Activated naive CD4-positive, alpha-beta T cell treated with anti-CD3 and anti-CD28 coated beads for 36 hours (primary cell): ENCODE data around the gene MYRFL. TPM values are rescaled to one million over a fixed set of nuclear protein-coding genes. Genes with fewer than 3 reads are reported as not detected.
"Not testable (repeated sequence)": the region's sequence is repeated elsewhere in the genome, so short reads cannot be mapped to it uniquely, and the experiment has no call there.

ENCODE experiments used
- CTCF ChIA-PET: fragments of 350-600 bp; sonication (Branson Sonifier 250); formaldehyde crosslinking; loops from one replicate; lab custom pipeline; 2021; ENCODE audit warnings: antibody characterized with exemption; lab: Charles Lee
- DNase-seq: peaks from one replicate; pipeline ENCODE4 v3.0.0-alpha.2; 2020
- H3K27ac Mint-ChIP-seq: one replicate; pipeline ENCODE4 v1.8.0; 2021; ENCODE audit warnings: mild to moderate bottlenecking, mixed read lengths
- H3K27me3 Mint-ChIP-seq: one replicate; pipeline ENCODE4 v1.8.0; 2021; ENCODE audit warnings: low read depth, mixed read lengths
- H3K36me3 Mint-ChIP-seq: one replicate; pipeline ENCODE4 v1.8.0; 2021; ENCODE audit warnings: low read depth, mixed read lengths
- H3K4me1 Mint-ChIP-seq: one replicate; pipeline ENCODE4 v1.8.0; 2021; ENCODE audit warnings: low read depth, mixed read lengths
- H3K4me3 Mint-ChIP-seq: one replicate; pipeline ENCODE4 v1.8.0; 2021; ENCODE audit warnings: mild to moderate bottlenecking, moderate library complexity, mixed read lengths
- H3K9me3 Mint-ChIP-seq: one replicate; pipeline ENCODE4 v1.8.0; 2021; ENCODE audit warnings: mixed read lengths
- intact Hi-C: fragments of 100-400 bp; cut with micrococcal nuclease; formaldehyde crosslinking; loops from one replicate; pipeline ENCODE4 v1.15.1; 2023
- total RNA-seq, 2 experiments: library from RNA; stranded (reverse); gene quantifications; one replicate each; pipeline ENCODE4 v1.2.3, GENCODE V29; 2021

MYRFL gene
- total RNA-seq, 2 experiments from 2014 or later = not detected

GRCh38 chr12:69984241-69984640, 159.2 kb downstream of the MYRFL start:
- no peak for DNase-seq
- H3K27me3 Mint-ChIP-seq = peaks cover 3% of the 10 kb centered on the region
- no peaks in the 10 kb centered on the region for H3K36me3 Mint-ChIP-seq
- no peak overlapping the region for H3K27ac Mint-ChIP-seq
- intact Hi-C loops = no loop called here
- CTCF ChIA-PET = no interaction called here
- H3K4me3 Mint-ChIP-seq = no peak overlapping the region
- H3K4me1 Mint-ChIP-seq = no peaks in the 10 kb centered on the region
- no peaks in the 10 kb centered on the region for H3K9me3 Mint-ChIP-seq

- Mint-ChIP-seq H3K4me3 (no peak overlapping the region), H3K9me3 (no peaks in the 10 kb centered on the region), H3K36me3 (no peaks in the 10 kb centered on the region), H3K27ac (no peak overlapping the region), H3K4me1 (no peaks in the 10 kb centered on the region), H3K27me3 (peaks cover 3% of the 10 kb centered on the region)
- DNase-seq = peak; percentile 31
- intact Hi-C loops = no loop called here
- CTCF ChIA-PET = no interaction called here
Measured at GRCh38 chr12:69985656-69986055, 160.6 kb downstream of the MYRFL start.

- H3K9me3 Mint-ChIP-seq = no peaks in the 10 kb centered on the region
- H3K27me3 Mint-ChIP-seq = peaks cover 3% of the 10 kb centered on the region
- no peak overlapping the region for H3K27ac Mint-ChIP-seq
- intact Hi-C loops = no loop called here
- H3K36me3 Mint-ChIP-seq = no peaks in the 10 kb centered on the region
- no peak overlapping the region for H3K4me3 Mint-ChIP-seq
- CTCF ChIA-PET = no interaction called here
- no peaks in the 10 kb centered on the region for H3K4me1 Mint-ChIP-seq
- no peak for DNase-seq
Measured at GRCh38 chr12:69986114-69986513, 161.1 kb downstream of the MYRFL start.

- Mint-ChIP-seq H3K4me3 (no peak overlapping the region), H3K27me3 (peaks cover 3% of the 10 kb centered on the region), H3K4me1 (no peaks in the 10 kb centered on the region), H3K27ac (no peak overlapping the region), H3K36me3 (no peaks in the 10 kb centered on the region), H3K9me3 (no peaks in the 10 kb centered on the region)
- no peak for DNase-seq
- intact Hi-C loops = no loop called here
- CTCF ChIA-PET = interaction anchor here (1.0 kb wide), 1 partner anchor 86 kb away, joined by 3 read pairs; no protein-coding TSS in a partner anchor
Measured at GRCh38 chr12:69987579-69988091, 162.6 kb downstream of the MYRFL start.

- H3K36me3 Mint-ChIP-seq = no peaks in the 10 kb centered on the region
- no peak for DNase-seq
- H3K27me3 Mint-ChIP-seq = peaks cover 6% of the 10 kb centered on the region
- intact Hi-C loops = no loop called here
- H3K9me3 Mint-ChIP-seq = no peaks in the 10 kb centered on the region
- H3K4me1 Mint-ChIP-seq = no peaks in the 10 kb centered on the region
- H3K4me3 Mint-ChIP-seq = no peak overlapping the region
- CTCF ChIA-PET = interaction anchor here (1.0 kb wide), 1 partner anchor 87 kb away, joined by 3 read pairs; no protein-coding TSS in a partner anchor
- H3K27ac Mint-ChIP-seq = no peak overlapping the region
Measured at GRCh38 chr12:69988481-69989321, 163.7 kb downstream of the MYRFL start.

- no peak overlapping the region for H3K27ac Mint-ChIP-seq
Measured at GRCh38 chr12:69991690-69992288, 166.8 kb downstream of the MYRFL start.

GRCh38 chr12:69993433-69993832, 168.4 kb downstream of the MYRFL start:
- Mint-ChIP-seq H3K27ac (no peak overlapping the region), H3K27me3 (peaks cover 9% of the 10 kb centered on the region), H3K4me1 (no peaks in the 10 kb centered on the region), H3K4me3 (no peak overlapping the region), H3K9me3 (no peaks in the 10 kb centered on the region), H3K36me3 (no peaks in the 10 kb centered on the region)
- CTCF ChIA-PET = interaction anchor here (0.6 kb wide), 1 partner anchor 587 kb away, joined by 4 read pairs; no protein-coding TSS in a partner anchor
- intact Hi-C loops = no loop called here
- DNase-seq = no peak

More at GRCh38 chr12:69991690-69992288, 166.8 kb downstream of the MYRFL start:
- H3K27me3 Mint-ChIP-seq = peaks cover 9% of the 10 kb centered on the region
- intact Hi-C loops = no loop called here
- DNase-seq = no peak
- no peaks in the 10 kb centered on the region for H3K9me3 Mint-ChIP-seq
- CTCF ChIA-PET = no interaction called here
- H3K36me3 Mint-ChIP-seq = no peaks in the 10 kb centered on the region
- H3K4me1 Mint-ChIP-seq = no peaks in the 10 kb centered on the region
- H3K4me3 Mint-ChIP-seq = no peak overlapping the region

- H3K27me3 Mint-ChIP-seq, DNase-seq, H3K27ac Mint-ChIP-seq, H3K4me1 Mint-ChIP-seq, intact Hi-C loops, H3K9me3 Mint-ChIP-seq, H3K36me3 Mint-ChIP-seq, CTCF ChIA-PET, H3K4me3 Mint-ChIP-seq: not testable (repeated sequence)
Measured at GRCh38 chr12:69994086-69994485, 169.1 kb downstream of the MYRFL start.

- Mint-ChIP-seq H3K4me1 (no peaks in the 10 kb centered on the region), H3K4me3 (no peak overlapping the region), H3K27ac (no peak overlapping the region), H3K36me3 (no peaks in the 10 kb centered on the region), H3K27me3 (peaks cover 9% of the 10 kb centered on the region), H3K9me3 (no peaks in the 10 kb centered on the region)
- intact Hi-C loops = no loop called here
- no peak for DNase-seq
- CTCF ChIA-PET = no interaction called here
Measured at GRCh38 chr12:69994724-69995173, 169.7 kb downstream of the MYRFL start.

- Mint-ChIP-seq H3K4me3 (no peak overlapping the region), H3K4me1 (no peaks in the 10 kb centered on the region), H3K27me3 (peaks cover 6% of the 10 kb centered on the region), H3K36me3 (no peaks in the 10 kb centered on the region), H3K9me3 (no peaks in the 10 kb centered on the region), H3K27ac (no peak overlapping the region)
- CTCF ChIA-PET = no interaction called here
- DNase-seq = no peak
- intact Hi-C loops = no loop called here
Measured at GRCh38 chr12:69996241-69996640, 171.2 kb downstream of the MYRFL start.

GRCh38 chr12:69996722-69997121, 171.7 kb downstream of the MYRFL start:
- Mint-ChIP-seq H3K27me3 (peaks cover 6% of the 10 kb centered on the region), H3K4me1 (no peaks in the 10 kb centered on the region), H3K27ac (no peak overlapping the region), H3K9me3 (no peaks in the 10 kb centered on the region), H3K36me3 (no peaks in the 10 kb centered on the region), H3K4me3 (no peak overlapping the region)
- CTCF ChIA-PET = no interaction called here
- DNase-seq = no peak
- intact Hi-C loops = no loop called here

- Mint-ChIP-seq H3K4me1 (no peaks in the 10 kb centered on the region), H3K9me3 (no peaks in the 10 kb centered on the region), H3K36me3 (no peaks in the 10 kb centered on the region), H3K27ac (no peak overlapping the region), H3K27me3 (peaks cover 8% of the 10 kb centered on the region), H3K4me3 (no peak overlapping the region)
- CTCF ChIA-PET = no interaction called here
- intact Hi-C loops = no loop called here
- DNase-seq = no peak
Measured at GRCh38 chr12:69998011-69998410, 173.0 kb downstream of the MYRFL start.
